Fibroblast of mammary gland (primary cell): ENCODE measurements around the gene SLC7A8.
"Not testable (repeated sequence)": the region's sequence is repeated elsewhere in the genome, so short reads cannot be mapped to it uniquely, and the experiment has no call there.

Source experiments
- DNase-seq: peaks from one replicate; pipeline ENCODE4 v3.0.0-alpha.2; 2010; ENCODE audit warnings: low read depth
- H3K4me3 ChIP-seq: 2 replicates; pipeline ENCODE4 v1.5.1; 2011; ENCODE audit warnings: low read depth, mild to moderate bottlenecking, low read length, moderate library complexity; ENCODE audit not compliant: control insufficient read depth
- TF ChIP-seq, protein P1 (sequence below): conservative IDR thresholded peaks from 2 replicates; pipeline ENCODE4 v1.5.1; 2011; ENCODE audit warnings: low read depth, low read length, inconsistent platforms; ENCODE audit not compliant: control insufficient read depth, insufficient read depth

SLC7A8 gene

DNA sequence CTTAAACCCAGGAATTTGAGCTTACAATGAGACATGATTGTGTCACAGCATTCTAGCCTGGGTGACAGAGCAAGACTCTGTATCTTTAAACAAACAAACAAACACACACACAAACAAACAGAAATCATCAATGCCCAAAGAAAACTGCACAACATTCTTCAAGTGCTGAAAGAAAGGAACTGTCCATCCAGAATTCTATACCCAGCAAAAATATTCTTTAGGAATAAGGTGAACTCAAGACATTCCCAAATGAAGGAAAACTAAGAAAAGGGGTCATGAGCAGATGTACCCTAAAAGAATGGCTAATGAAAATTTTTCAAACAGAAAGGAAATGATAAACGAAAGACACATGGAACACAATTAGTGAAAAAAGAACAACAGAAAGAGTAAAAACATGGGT, 32.0 kb upstream of the SLC7A8 start:
- no peak for DNase-seq

DNA sequence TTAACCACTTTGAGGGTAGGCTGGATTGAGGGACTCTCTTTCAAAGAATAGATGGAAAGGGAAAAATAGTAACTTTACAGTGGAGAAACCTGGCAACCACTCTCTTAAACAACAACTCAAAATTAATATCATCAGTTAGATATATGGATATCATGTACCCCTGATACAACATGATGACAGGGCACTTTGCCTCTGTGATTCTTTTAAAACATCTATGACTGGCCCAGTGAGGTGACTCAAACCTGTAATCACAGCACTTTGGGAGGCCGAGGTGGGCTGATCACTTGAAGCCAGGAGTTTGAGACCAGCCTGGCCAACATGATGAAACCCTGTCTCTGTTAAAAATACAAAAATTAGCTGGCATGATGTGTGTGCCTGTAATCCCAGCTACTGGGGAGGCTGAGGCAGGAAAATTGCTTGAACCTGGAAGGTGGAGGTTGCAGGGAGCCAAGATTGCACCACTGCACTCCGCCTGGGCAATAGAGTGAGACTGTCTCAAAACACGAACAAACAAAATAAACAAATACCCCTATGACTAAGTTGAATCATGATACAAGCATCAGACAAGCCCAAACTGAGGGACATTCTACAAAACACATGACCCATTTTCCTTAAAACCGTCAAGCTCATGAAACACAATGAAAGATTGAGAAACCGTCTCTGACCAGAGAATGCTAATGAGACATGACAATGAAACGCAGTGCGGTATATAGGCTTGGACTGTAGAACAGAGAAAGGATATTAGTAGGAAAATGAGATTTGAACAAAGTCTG, 26.4 kb upstream of the SLC7A8 start:
- no peak overlapping the region for H3K4me3 ChIP-seq
- TF ChIP-seq, protein P1, sequence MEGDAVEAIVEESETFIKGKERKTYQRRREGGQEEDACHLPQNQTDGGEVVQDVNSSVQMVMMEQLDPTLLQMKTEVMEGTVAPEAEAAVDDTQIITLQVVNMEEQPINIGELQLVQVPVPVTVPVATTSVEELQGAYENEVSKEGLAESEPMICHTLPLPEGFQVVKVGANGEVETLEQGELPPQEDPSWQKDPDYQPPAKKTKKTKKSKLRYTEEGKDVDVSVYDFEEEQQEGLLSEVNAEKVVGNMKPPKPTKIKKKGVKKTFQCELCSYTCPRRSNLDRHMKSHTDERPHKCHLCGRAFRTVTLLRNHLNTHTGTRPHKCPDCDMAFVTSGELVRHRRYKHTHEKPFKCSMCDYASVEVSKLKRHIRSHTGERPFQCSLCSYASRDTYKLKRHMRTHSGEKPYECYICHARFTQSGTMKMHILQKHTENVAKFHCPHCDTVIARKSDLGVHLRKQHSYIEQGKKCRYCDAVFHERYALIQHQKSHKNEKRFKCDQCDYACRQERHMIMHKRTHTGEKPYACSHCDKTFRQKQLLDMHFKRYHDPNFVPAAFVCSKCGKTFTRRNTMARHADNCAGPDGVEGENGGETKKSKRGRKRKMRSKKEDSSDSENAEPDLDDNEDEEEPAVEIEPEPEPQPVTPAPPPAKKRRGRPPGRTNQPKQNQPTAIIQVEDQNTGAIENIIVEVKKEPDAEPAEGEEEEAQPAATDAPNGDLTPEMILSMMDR = no peak
- DNase-seq = peak; percentile 24

More for the DNA sequence above, 32.0 kb upstream of the SLC7A8 start:
- TF ChIP-seq, protein P1 = no peak
- no peak overlapping the region for H3K4me3 ChIP-seq

DNA sequence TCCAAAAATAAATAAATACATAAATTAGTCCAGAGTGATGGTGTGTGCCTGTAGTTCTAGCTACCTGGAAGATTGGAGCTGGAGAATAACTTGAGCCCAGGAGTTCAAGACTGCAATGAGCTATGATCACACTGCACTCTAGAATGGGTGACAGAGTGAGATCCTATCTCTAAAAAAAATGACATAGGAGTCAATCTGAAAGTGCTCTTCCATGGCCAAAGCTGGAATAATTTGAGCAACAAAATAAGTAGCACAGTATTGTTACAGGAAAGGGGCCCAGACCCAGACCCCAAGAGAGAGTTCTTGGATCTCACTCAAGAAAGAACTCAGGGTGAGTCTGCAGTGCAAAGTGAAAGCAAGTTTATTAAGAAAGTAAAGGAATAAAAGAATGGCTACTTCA, 24.9 kb upstream of the SLC7A8 start:
- no peak for DNase-seq
- TF ChIP-seq, protein P1 = no peak

DNA sequence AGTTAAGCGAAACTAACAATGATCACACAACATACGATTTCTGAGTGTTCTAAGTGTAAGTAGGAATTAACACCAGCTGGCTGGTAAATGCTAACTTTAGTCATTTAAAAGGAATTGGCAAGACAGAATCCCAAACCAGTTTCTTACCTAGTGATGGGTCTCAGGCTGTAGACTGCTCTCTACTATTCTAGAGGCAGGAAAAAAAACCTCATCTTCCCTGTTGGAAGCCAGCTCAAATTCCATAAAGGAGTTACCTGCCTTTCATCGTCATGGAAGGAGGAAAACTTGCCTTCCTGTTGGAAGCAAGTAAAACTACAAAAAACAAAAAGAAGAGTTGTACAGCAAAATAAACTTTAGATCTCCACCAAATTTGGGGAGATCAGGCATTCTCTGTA, 23.7 kb upstream of the SLC7A8 start:
- H3K4me3 ChIP-seq = no peak overlapping the region
- DNase-seq = no peak
- TF ChIP-seq, protein P1 = no peak

More for the DNA sequence above, 24.9 kb upstream of the SLC7A8 start:
- H3K4me3 ChIP-seq = no peak overlapping the region

DNA sequence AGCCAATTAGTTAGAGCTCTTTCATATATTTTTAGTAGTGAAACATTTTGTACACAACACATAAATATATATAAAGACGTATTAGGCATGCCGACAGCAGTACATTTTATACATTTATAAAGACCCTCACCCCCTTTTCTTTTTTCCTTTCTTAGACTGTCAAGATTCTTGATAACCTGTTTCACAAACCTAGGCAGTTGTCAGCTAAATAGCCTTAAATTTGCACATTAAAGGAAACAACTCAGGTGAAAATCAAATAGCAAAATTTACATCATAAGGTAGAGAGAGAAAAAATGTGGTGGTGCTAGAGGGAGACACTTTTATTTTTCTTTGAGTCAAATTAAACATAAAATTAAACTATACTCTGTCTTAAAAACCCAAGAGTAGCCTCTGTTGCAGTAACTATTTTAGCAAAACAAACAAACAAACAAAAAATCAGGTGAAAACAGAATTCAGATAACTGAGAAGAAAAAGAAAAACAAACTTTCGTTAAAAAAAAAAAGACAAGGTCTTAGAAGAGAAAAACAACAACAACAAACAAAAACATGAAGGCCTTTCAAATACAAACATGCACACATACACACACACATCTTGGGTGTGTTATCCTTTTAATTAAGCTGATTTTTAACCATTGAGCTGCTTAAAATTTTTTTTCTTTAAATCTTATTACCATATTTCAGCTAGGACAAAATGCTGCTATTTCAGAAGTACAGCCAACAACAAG, 23.1 kb upstream of the SLC7A8 start:
- H3K4me3 ChIP-seq = no peak overlapping the region
- TF ChIP-seq, protein P1 = no peak
- DNase-seq = no peak

DNA sequence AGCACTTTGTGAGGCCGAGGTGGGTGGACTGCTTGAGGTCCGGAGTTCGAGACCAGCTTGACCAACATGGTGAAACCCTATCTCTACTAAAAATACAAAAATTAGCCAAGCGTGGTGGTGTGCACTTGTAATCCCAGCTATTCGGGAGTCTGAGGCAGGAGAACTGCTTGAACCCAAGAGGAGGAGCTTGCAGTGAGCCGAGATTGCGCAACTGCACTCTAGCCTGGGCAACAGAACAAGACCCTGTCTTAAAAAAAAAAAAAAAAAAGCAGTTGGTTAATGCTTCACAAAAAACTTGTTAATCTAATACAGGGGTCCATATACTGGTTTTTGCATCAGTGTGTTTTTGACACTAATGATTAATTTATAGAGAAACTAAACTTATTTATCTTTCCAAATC, 18.5 kb upstream of the SLC7A8 start:
- no peak for DNase-seq
- TF ChIP-seq, protein P1 = no peak
- H3K4me3 ChIP-seq = no peak overlapping the region

DNA sequence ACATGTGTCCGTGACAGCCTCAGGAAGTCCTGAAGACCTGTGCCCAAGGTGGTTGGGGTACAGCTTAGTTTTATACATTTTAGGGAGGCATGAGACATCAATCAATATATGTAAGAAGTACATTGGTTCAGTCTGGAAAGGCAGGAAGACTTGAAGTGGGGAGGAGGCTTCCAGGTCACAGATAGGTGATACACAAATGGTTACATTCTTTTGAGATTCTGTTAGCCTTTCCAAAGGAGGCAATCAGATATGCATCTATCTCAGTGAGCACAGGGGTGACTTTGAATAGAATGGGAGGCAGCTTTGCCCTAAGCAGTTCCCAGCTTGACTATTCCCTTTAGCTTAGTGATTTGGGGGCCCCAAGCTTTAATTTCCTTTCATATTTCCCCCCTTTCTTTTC, 15.7 kb upstream of the SLC7A8 start:
- not testable (repeated sequence) for DNase-seq, H3K4me3 ChIP-seq

DNA sequence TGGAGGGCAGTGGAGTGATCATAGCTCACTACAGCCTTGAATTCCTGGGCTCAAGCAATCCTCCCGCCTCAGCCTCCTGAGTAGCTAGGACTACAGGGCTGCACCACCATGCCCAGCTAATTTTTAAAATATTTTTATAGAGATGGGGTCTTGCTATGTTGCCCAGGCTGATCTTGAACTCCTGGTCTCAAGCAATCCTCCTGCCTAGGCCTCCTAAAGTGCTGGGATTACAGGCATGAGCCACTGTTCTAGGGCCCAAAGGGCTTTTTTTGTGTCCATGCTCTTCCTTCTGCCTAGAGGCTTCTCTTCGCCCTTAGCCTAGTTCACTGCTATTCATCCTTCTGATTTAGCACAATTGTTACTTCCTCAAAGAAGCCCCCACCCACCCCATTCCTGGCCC, 13.0 kb upstream of the SLC7A8 start:
- not testable (repeated sequence) for DNase-seq, H3K4me3 ChIP-seq
